ENCODE results near the gene APBB2.
A peak's percentile ranks its signal among the peaks of the same experiment; 100 is the strongest.

The APBB2 gene

GRCh38 chr4:40804598-40804997, 409.7 kb downstream of the APBB2 start:
- no peak for DNase-seq

- DNase-seq = no peak
Measured at GRCh38 chr4:40800064-40800463, 414.3 kb downstream of the APBB2 start.

- no peak for DNase-seq
Measured at GRCh38 chr4:40789771-40790170, 424.6 kb downstream of the APBB2 start.

GRCh38 chr4:40789031-40789430, 425.3 kb downstream of the APBB2 start:
- no peak for DNase-seq

GRCh38 chr4:40788331-40788730, 426.0 kb downstream of the APBB2 start:
- no peak for DNase-seq

- DNase-seq = no peak
Measured at GRCh38 chr4:40785727-40786126, 428.6 kb downstream of the APBB2 start.

- no peak for DNase-seq
Measured at GRCh38 chr4:40782876-40783275, 431.5 kb downstream of the APBB2 start.

GRCh38 chr4:40778090-40778489, 436.3 kb downstream of the APBB2 start:
- no peak for DNase-seq

GRCh38 chr4:40769266-40769665, 445.1 kb downstream of the APBB2 start:
- no peak for DNase-seq

- peak; percentile 19 for DNase-seq
Measured at GRCh38 chr4:40763228-40763716, 451.1 kb downstream of the APBB2 start.
